BJ (cell line): ENCODE results near the gene TMEM131. TPM values are rescaled to one million over a fixed set of nuclear protein-coding genes. Genes with fewer than 3 reads are reported as not detected.

Source experiments
- CTCF ChIA-PET: fragments of 350-600 bp; formaldehyde crosslinking; extraction: SDS; loops from one replicate; lab custom pipeline; 2021; ENCODE audit warnings: antibody characterized with exemption, inconsistent platforms; lab: Yijun Ruan, JAX
- POLR2A ChIA-PET: fragments of 300-600 bp; sonication (Branson Sonifier 250); formaldehyde crosslinking; extraction: SDS; loops from one replicate; lab custom pipeline; 2021; ENCODE audit warnings: antibody characterized with exemption; lab: Charles Lee
- DNase-seq: peaks from one replicate; pipeline ENCODE4 v3.0.0-alpha.2; 2011; ENCODE audit warnings: low read depth
- H3K27me3 ChIP-seq: 2 replicates; pipeline ENCODE4 v1.6.0; 2011; ENCODE audit warnings: low read length; ENCODE audit not compliant: control insufficient read depth, insufficient read depth
- H3K36me3 ChIP-seq: 2 replicates; pipeline ENCODE4 v1.5.1; 2011; ENCODE audit warnings: low read length; ENCODE audit not compliant: control insufficient read depth, insufficient read depth
- H3K4me3 ChIP-seq: 2 replicates; pipeline ENCODE4 v1.5.1; 2011; ENCODE audit warnings: low read depth, mild to moderate bottlenecking, control low read depth, low read length
- CTCF ChIP-seq: IDR thresholded peaks from 2 replicates; pipeline ENCODE4 v1.5.1; 2011; ENCODE audit warnings: low read depth, mild to moderate bottlenecking, control low read depth, inconsistent platforms, low read length, moderate library complexity; ENCODE audit not compliant: insufficient read depth
- polyA plus RNA-seq: library from polyadenylated mRNA; depleted of rRNA; stranded (reverse); fragments of >200 nt; gene quantifications from 2 replicates; pipeline ENCODE4 v1.2.3, GENCODE V29; 2011

Gene TMEM131
- polyA plus RNA-seq, 1 experiment = 11.8 TPM

GRCh38 chr2:97730245-97730644 is 265.5 kb downstream of the TMEM131 start:
- H3K4me3 ChIP-seq = no peak overlapping the region
- no peaks in the 10 kb centered on the region for H3K36me3 ChIP-seq
- no peak for DNase-seq
- TF ChIP-seq CTCF = no peak
- ChIA-PET CTCF (interaction anchor here (0.6 to 3.0 kb wide), 4 partner anchors 11 to 655 kb away, joined by 3 to 18 read pairs (median 4); no protein-coding TSS in a partner anchor), POLR2A (no interaction called here)
- H3K27me3 ChIP-seq = no peaks in the 10 kb centered on the region; the same call in 1 of the 2 replicates

GRCh38 chr2:97728091-97728731 is 267.5 kb downstream of the TMEM131 start:
- Histone ChIP-seq H3K4me3 (no peak overlapping the region), H3K27me3 (no peaks in the 10 kb centered on the region; the same call in 1 of the 2 replicates), H3K36me3 (no peaks in the 10 kb centered on the region)
- no peak for DNase-seq
- TF ChIP-seq CTCF = no peak
- ChIA-PET CTCF (interaction anchor here (4.2 kb wide), 1 partner anchor 12 kb away, joined by 28 read pairs; no protein-coding TSS in a partner anchor), POLR2A (no interaction called here)

- TF ChIP-seq CTCF = no peak
- CTCF ChIA-PET = interaction anchor here (4.2 kb wide), 1 partner anchor 13 kb away, joined by 28 read pairs; no protein-coding TSS in a partner anchor
- Histone ChIP-seq H3K27me3 (no peaks in the 10 kb centered on the region; the same call in 1 of the 2 replicates), H3K36me3 (no peaks in the 10 kb centered on the region), H3K4me3 (no peak overlapping the region)
- no peak for DNase-seq
- POLR2A ChIA-PET = no interaction called here
Observed at GRCh38 chr2:97727296-97727695, 268.5 kb downstream of the TMEM131 start.

- ChIA-PET CTCF (interaction anchor here (0.6 to 4.2 kb wide), 6 partner anchors 14 to 663 kb away, joined by 3 to 28 read pairs (median 4); no protein-coding TSS in a partner anchor), POLR2A (no interaction called here)
- DNase-seq = no peak
- Histone ChIP-seq H3K27me3 (no peaks in the 10 kb centered on the region; the same call in 1 of the 2 replicates), H3K36me3 (no peaks in the 10 kb centered on the region), H3K4me3 (no peak overlapping the region)
- TF ChIP-seq CTCF = no peak
Observed at GRCh38 chr2:97726261-97727064, 269.3 kb downstream of the TMEM131 start.

- no peak for TF ChIP-seq CTCF
- Histone ChIP-seq H3K36me3 (no peaks in the 10 kb centered on the region), H3K4me3 (no peak overlapping the region), H3K27me3 (no peaks in the 10 kb centered on the region; the same call in 1 of the 2 replicates)
- ChIA-PET CTCF (interaction anchor here (0.9 to 4.2 kb wide), 4 partner anchors 10 to 28 kb away, joined by 3 to 28 read pairs (median 4); no protein-coding TSS in a partner anchor), POLR2A (no interaction called here)
- DNase-seq = no peak
Observed at GRCh38 chr2:97724946-97725688, 270.6 kb downstream of the TMEM131 start.
